HG02642 (cell line): ENCODE data around the gene IL20RA.

Experiments
- ATAC-seq: cut with Tn5 transposase; IDR thresholded peaks from one replicate; pipeline ENCODE4 v1.9.1; 2021; ENCODE audit warnings: mild to moderate bottlenecking; ENCODE audit not compliant: unreplicated experiment, poor library complexity

IL20RA gene

DNA sequence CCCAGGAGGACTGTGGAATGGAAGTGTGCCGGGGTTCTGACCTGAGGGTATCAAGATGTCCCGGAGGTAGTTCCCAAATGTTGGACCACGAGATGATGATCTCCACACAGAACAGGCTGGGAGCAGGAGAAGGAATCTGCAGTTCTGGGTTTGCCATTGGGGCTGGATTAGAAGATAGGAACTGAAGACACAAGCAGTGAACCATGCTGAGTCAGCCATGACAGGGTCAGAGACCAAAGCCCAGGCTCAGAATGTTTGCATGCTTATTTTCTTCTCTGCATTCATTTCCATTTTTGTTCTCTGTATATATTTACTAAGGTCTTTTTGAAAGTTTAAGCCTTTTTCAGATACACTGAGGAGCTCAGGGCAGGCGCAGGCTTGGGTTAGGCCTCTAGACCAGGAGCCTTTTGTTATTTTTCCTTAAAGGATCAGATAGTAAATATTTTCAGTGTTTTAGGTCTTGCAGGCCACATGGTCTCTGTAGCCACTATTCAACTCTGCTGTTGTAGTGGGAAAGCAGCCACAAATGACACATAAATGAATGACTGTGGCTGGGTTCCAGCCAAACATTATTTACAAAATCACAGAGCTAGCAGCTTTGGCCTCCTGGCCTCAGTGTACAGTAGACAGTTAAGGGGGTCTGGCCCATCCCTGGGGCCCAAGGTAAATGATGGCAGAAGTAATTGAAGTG lies 94.2 kb downstream of the IL20RA start:
- ATAC-seq = no peak
